H1 (cell line): ENCODE data around the gene NCKIPSD. TPM values are rescaled to one million over a fixed set of nuclear protein-coding genes. Genes with fewer than 3 reads are reported as not detected.

Source experiments
- CBX5 ChIP-seq: fragments of 300-800, 300-1000 bp; sonication (generic); IDR thresholded peaks from 2 replicates; pipeline ENCODE4 v1.7.1; 2016; ENCODE audit warnings: antibody characterized with exemption, low read length, low read depth
- CEBPB ChIP-seq: IDR thresholded peaks from 2 replicates; pipeline ENCODE4 v1.6.1; 2012; ENCODE audit warnings: low read depth, low read length
- CHD7 ChIP-seq: fragments of 300-600 bp; sonication (generic); IDR thresholded peaks from 2 replicates; pipeline ENCODE4 v1.7.1; 2012; ENCODE audit warnings: low read length, moderate library complexity, mild to moderate bottlenecking, inconsistent platforms; ENCODE audit not compliant: insufficient replicate concordance
- GTF2F1 ChIP-seq: IDR thresholded peaks from 2 replicates; pipeline ENCODE4 v1.6.1; 2012; ENCODE audit warnings: low read depth, low read length, improper control_type of control experiment, borderline replicate concordance
- MAFK ChIP-seq: IDR thresholded peaks from 2 replicates; pipeline ENCODE4 v1.6.1; 2012; ENCODE audit warnings: low read depth, mild to moderate bottlenecking, improper control_type of control experiment, low read length
- SP4 ChIP-seq: IDR thresholded peaks from 2 replicates; pipeline ENCODE4 v1.6.1; 2012; ENCODE audit warnings: low read length, inconsistent platforms
- TAF1 ChIP-seq: IDR thresholded peaks from 2 replicates; pipeline ENCODE4 v1.6.1; 2011; ENCODE audit warnings: mild to moderate bottlenecking, low read depth, low read length
- polyA plus RNA-seq, 7 experiments: library from polyadenylated mRNA; depleted of rRNA in 3 of 7; stranded (reverse) in 5 of 7; unstranded in 2 of 7; fragments of >200 nt in 5 of 7; fragments of 200-250 nt in 2 of 7; gene quantifications; 1 replicate in 5 of 7; 2 replicates in 1 of 7; 4 replicates in 1 of 7; pipeline versions ENCODE4 v1.2.1 to v1.2.3, GENCODE V29; 2011 to 2013; ENCODE audit warnings: missing spikeins in 2 of 7, mixed read lengths in 2 of 7
- total RNA-seq: library from RNA; stranded (reverse); fragmentation: NEBNext Ultra II Directional; extraction: Animal tissue kit (Norgen Biotek cat#: 25700); gene quantifications from 2 replicates; pipeline ENCODE4 v1.2.1, GENCODE V29; 2021

The NCKIPSD gene
- total and polyA plus RNA-seq, 2 of the 8 experiments (the other 6 are each of a cell fraction or from before 2014, with no cell fraction given), result 34.7 to 91.8 TPM

DNA sequence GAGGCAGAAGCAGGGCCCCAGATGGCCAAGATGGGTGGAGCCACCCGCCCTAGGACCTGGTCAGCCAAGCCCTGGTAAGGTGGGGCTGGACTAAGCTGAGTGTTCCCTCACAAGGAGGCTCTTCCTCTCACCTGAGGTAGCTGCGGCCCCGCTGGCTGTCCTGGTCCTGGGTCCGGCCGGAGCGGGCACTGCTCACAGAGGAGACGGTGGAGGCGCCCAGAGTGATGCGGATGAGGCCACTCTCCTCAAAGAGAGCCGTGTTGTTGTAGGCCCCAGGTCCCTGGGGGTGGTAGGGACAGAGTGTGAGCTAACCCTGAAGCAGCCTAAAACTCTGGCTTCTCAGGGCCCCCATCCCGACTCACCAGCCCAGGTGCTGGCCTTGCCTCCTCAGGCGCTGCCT is 43.1 kb downstream of the NCKIPSD start (continued):
- TF ChIP-seq CHD7, result no peak
- no peak for TF ChIP-seq TAF1
- TF ChIP-seq MAFK, result no peak
- TF ChIP-seq CEBPB, result no peak
- no peak for TF ChIP-seq GTF2F1
- TF ChIP-seq CBX5, result no peak
- no peak for TF ChIP-seq SP4
